SK-N-MC (cell line): ENCODE measurements around the gene UPK3B.
A peak's percentile ranks its signal among the peaks of the same experiment; 100 is the strongest.
"Not testable (repeated sequence)": the region's sequence is repeated elsewhere in the genome, so short reads cannot be mapped to it uniquely, and the experiment has no call there.

Experiments
- DNase-seq: peaks from one replicate; pipeline ENCODE4 v3.0.0-alpha.2; 2011; ENCODE audit warnings: low read depth, low spot score
- H3K27ac ChIP-seq: fragments of 200-600 bp; sonication (generic); 2 replicates; pipeline ENCODE4 v1.5.1; 2016; ENCODE audit warnings: mixed run types
- H3K36me3 ChIP-seq: fragments of 200-600 bp; sonication (generic); 2 replicates; pipeline ENCODE4 v1.6.1; 2017; ENCODE audit warnings: antibody characterized with exemption, low read length, mixed read lengths; ENCODE audit not compliant: insufficient read depth
- H3K4me3 ChIP-seq: fragments of 200-600 bp; sonication (generic); 2 replicates; pipeline ENCODE4 v1.5.1; 2016
- H3K9ac ChIP-seq: fragments of 200-600 bp; sonication (generic); 2 replicates; pipeline ENCODE4 v1.8.0; 2017; ENCODE audit warnings: mixed run types, mixed read lengths; ENCODE audit not compliant: insufficient read length
- H3K9me3 ChIP-seq: fragments of 200-600 bp; sonication (generic); 2 replicates; pipeline ENCODE4 v1.6.1; 2017; ENCODE audit warnings: low read depth, mild to moderate bottlenecking, antibody characterized with exemption, low read length, moderate library complexity, mixed read lengths
- EZH2 ChIP-seq: fragments of 200-600 bp; sonication (generic); IDR thresholded peaks from one replicate; pipeline ENCODE4 v1.6.1; 2017; ENCODE audit warnings: antibody characterized with exemption
- FOXP2 ChIP-seq: optimal IDR thresholded peaks from 2 replicates; pipeline ENCODE3; 2011; ENCODE audit warnings: mild to moderate bottlenecking, moderate library complexity; ENCODE audit not compliant: insufficient read depth; ENCODE audit errors: extremely low read length, control extremely low read depth
- POLR2AphosphoS5 ChIP-seq: IDR thresholded peaks from 2 replicates; pipeline ENCODE4 v1.6.1; 2012; ENCODE audit warnings: mild to moderate bottlenecking, low read depth, low read length, borderline replicate concordance

The UPK3B gene

DNA sequence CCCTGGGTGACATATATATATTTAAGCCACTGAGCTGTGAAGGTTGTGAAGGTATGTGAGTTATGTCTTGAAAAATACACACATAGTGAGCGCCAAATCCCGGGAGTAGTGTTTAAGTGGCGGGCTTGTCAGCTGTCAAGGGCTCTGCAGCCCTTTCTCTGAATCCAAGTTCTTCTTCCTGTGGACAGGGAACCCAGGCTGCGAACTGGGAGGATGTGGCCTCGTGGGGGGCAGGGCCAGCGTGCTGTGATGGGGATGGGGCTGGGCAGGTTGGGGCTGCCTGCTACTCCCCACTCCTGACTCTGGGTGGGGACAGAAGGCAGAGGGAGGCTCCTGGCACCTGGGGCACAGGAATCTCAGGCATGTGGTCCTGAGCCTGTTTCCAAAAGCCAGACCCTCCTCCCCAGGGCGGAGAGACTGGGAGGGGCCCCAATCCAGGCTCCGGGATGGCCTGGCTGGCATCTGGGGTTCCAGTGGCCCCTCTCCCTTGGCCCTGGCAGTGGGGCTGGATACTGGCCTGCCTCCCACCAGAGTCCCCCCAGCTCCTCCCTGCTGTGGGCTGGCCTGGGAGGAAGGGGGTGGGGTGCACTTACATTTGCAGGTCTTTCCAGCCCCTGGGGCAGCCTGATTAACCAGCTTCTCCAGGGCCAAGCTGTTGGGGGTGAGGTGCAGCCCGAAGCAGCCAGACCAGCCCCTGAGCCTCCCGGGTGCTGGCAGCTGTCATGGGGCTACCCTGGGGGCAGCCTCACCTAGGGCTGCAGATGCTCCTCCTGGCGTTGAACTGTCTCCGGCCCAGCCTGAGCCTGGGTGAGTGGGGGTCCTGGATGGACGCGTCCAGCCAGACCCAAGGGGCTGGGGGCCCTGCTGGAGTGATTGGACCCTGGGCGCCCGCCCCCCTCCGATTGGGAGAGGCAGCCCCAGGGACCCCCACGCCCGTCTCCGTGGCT is at the start of gene UPK3B:
UPK3B (plus strand) TSS at position 622 of the 947 bp plus-strand sequence; CDS start at position 723, 101 bp downstream.
- H3K9me3 ChIP-seq, result no peaks in the 10 kb centered on the region
- DNase-seq, result no peak
- no peak within 1 kb of the TSS for H3K4me3 ChIP-seq
- H3K36me3 ChIP-seq, result no peaks in the 10 kb centered on the region
- TF ChIP-seq FOXP2 (no peak), POLR2AphosphoS5 (no peak), EZH2 (no peak)
- H3K27ac ChIP-seq, result no peak within 1 kb of the TSS
- H3K9ac ChIP-seq, result no peak within 1 kb of the TSS

DNA sequence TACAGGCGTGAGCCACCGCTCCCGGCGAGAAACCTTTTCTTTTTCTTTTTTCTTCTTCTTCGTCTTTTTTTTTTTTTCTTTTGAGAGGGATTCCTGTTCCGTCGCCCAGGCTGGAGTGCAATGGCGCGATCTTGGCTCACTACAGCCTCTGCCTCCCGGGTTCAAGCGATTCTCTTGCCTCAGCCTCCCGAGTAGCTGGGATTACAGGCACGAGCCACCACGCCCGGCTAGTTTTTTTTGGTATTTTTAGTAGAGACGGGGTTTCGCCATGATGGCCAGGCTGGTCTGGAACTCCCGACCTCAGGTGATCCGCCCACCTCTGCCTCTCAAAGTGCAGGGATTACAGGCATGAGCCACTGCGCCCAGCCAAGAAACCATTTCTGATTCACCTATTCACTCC is 49.6 kb upstream of the UPK3B start:
- not testable (repeated sequence) for H3K9ac ChIP-seq, H3K9me3 ChIP-seq, H3K36me3 ChIP-seq, DNase-seq, H3K4me3 ChIP-seq, H3K27ac ChIP-seq

DNA sequence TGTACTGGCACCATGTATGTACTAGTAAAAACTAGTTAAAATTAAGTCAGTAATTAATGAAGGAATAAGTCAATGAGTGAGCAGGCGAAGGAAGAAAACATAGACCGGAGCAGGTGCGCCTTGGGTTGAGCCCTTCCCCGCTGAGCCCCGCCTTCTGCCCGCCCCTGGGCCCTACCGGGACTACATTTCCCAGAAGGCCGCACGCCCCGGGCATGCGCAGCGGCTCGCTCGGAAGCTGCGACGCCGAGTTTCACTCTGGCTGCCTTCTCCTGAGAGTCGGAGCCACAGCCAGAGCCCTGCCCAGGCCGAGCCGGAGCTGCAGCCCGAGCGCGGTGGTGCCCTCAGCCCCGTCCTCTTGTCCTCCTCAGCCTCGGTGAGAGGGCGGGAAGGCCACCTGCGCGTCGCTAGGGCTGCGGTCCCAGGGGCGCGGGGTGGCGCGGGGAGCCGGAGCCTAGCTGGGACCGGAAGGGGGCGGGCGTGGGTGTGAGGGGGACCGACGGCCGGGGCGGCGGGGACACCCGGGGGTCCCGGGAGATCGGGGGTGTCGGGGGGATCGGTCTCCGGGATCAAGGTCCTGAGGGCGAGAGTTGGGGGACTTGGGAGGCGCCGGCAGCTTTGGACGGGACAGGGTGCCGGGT is 48.8 kb upstream of the UPK3B start, which contains the start of gene DTX2:
DTX2 (plus strand) TSS at position 246 of the 638 bp plus-strand sequence. CDS start 18,801 bp downstream, outside the sequence.
- DNase-seq, H3K9me3 ChIP-seq, H3K36me3 ChIP-seq, H3K9ac ChIP-seq, H3K27ac ChIP-seq: not testable (repeated sequence)
- peak within 1 kb of the TSS; percentile 70 for H3K4me3 ChIP-seq

GRCh38 chr7:76462271-76462882 is 48.0 kb upstream of the UPK3B start:
- not testable (repeated sequence) for H3K27ac ChIP-seq, H3K4me3 ChIP-seq, DNase-seq, H3K36me3 ChIP-seq, H3K9me3 ChIP-seq, H3K9ac ChIP-seq

GRCh38 chr7:76464959-76465358 is 45.4 kb upstream of the UPK3B start:
- not testable (repeated sequence) for H3K9me3 ChIP-seq, DNase-seq, H3K4me3 ChIP-seq, H3K27ac ChIP-seq, H3K36me3 ChIP-seq, H3K9ac ChIP-seq

DNA sequence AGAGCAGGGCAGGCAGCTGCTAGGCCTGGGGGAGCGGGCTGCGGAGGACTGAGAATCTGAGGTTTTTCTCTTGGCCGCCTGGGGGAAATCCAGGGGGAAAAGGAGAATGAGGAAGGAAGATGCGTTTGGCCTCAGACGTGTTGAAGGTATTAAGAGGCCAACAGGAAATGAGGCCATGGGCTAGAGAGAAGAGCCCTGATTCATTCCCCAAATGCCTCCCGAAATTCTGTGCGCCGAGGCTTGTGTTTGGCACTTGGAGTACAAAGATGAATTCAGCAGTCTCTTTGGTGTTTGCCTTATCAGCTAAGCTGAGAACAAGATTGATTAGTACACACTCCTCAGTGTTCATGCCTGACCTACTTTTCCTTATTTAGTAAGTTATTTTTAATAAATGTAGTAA is 44.4 kb upstream of the UPK3B start:
- H3K9me3 ChIP-seq, H3K27ac ChIP-seq, H3K9ac ChIP-seq, DNase-seq, H3K4me3 ChIP-seq, H3K36me3 ChIP-seq: not testable (repeated sequence)

DNA sequence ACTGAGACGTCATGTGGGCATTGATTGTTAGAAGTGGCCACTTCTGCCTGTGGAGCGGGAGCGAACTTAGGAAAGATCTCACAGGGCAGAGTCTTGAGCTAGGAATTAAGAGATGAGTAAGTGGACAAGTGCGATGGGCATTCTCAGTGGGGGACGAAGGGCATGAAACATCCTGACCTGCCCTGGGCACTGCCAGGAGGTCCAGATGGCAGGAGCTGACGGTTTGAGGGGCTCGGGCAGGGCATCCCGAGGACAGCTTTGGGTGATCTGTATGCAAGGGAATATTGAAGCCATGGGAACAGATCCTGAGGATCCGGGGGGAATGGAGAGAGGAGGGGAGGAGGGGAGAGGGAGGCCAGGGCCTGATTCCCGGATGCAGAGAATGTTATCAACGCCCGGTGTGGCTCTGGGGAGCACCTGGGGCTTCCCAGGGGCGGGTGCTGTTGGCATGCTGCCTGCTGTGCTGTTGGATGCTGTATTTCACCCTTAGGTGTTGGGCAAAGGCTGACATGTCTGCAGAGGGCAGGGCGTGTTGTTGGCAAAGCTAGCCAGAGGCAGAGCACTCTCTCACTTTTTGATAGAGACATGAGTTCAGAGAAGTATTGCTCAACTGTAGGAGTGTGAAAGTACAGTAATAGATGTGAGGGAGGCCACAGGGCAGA is 42.5 kb upstream of the UPK3B start:
- DNase-seq, H3K9ac ChIP-seq, H3K4me3 ChIP-seq: not testable (repeated sequence)

GRCh38 chr7:76471556-76472221 is 38.7 kb upstream of the UPK3B start:
- not testable (repeated sequence) for H3K9ac ChIP-seq, DNase-seq, H3K36me3 ChIP-seq, H3K27ac ChIP-seq, H3K4me3 ChIP-seq, H3K9me3 ChIP-seq

More for the DNA sequence above, 42.5 kb upstream of the UPK3B start:
- H3K9me3 ChIP-seq, H3K27ac ChIP-seq, H3K36me3 ChIP-seq: not testable (repeated sequence)

- H3K4me3 ChIP-seq, H3K9ac ChIP-seq, DNase-seq, H3K27ac ChIP-seq, H3K9me3 ChIP-seq, H3K36me3 ChIP-seq: not testable (repeated sequence)
Measured at GRCh38 chr7:76473097-76473496, 37.3 kb upstream of the UPK3B start.

GRCh38 chr7:76476280-76476679 is 34.1 kb upstream of the UPK3B start:
- DNase-seq, H3K4me3 ChIP-seq, H3K36me3 ChIP-seq, H3K27ac ChIP-seq, H3K9me3 ChIP-seq, H3K9ac ChIP-seq: not testable (repeated sequence)

GRCh38 chr7:76476742-76477474 is 33.4 kb upstream of the UPK3B start:
- not testable (repeated sequence) for H3K4me3 ChIP-seq, H3K36me3 ChIP-seq, H3K9me3 ChIP-seq, H3K9ac ChIP-seq, DNase-seq, H3K27ac ChIP-seq

GRCh38 chr7:76479628-76480027 is 30.7 kb upstream of the UPK3B start:
- H3K9ac ChIP-seq, DNase-seq, H3K4me3 ChIP-seq, H3K9me3 ChIP-seq, H3K36me3 ChIP-seq, H3K27ac ChIP-seq: not testable (repeated sequence)
